RWPE1 (cell line): ENCODE measurements around the gene TSHZ2.
"Not testable (repeated sequence)": the region's sequence is repeated elsewhere in the genome, so short reads cannot be mapped to it uniquely, and the experiment has no call there.

Experiments used
- CTCF ChIA-PET: fragments of 350-600 bp; sonication (Branson Sonifier 250); formaldehyde crosslinking; extraction: SDS; loops from one replicate; lab custom pipeline; 2021; lab: Yijun Ruan, JAX
- POLR2A ChIA-PET: fragments of 400-600 bp; formaldehyde crosslinking; extraction: SDS; loops from one replicate; lab custom pipeline; 2020; ENCODE audit warnings: antibody characterized with exemption; ENCODE audit not compliant: low non-redundant PET; lab: Yijun Ruan, JAX
- DNase-seq: peaks from one replicate; pipeline ENCODE4 v3.0.0; 2012; ENCODE audit warnings: low spot score
- H3K27ac ChIP-seq: fragments of 450-650 bp; 2 replicates; pipeline ENCODE4 v1.5.1; 2017
- CTCF ChIP-seq: fragments of 450-650 bp; conservative IDR thresholded peaks from 2 replicates; pipeline ENCODE4 v1.5.1; 2017; ENCODE audit warnings: low read depth, mild to moderate bottlenecking

The TSHZ2 gene

GRCh38 chr20:53428588-53428987 is 456.4 kb downstream of the TSHZ2 start:
- ChIA-PET CTCF (no interaction called here), POLR2A (no interaction called here)
- no peak for TF ChIP-seq CTCF
- no peak overlapping the region for H3K27ac ChIP-seq
- DNase-seq, result no peak

GRCh38 chr20:53428996-53429395 is 456.8 kb downstream of the TSHZ2 start:
- CTCF ChIA-PET, result no interaction called here
- POLR2A ChIA-PET, result no interaction called here
- H3K27ac ChIP-seq, result no peak overlapping the region
- DNase-seq, result no peak
- no peak for TF ChIP-seq CTCF

GRCh38 chr20:53434662-53435061 is 462.5 kb downstream of the TSHZ2 start:
- ChIA-PET CTCF (no interaction called here), POLR2A (no interaction called here)
- H3K27ac ChIP-seq, result no peak overlapping the region
- DNase-seq, result no peak
- TF ChIP-seq CTCF, result no peak

GRCh38 chr20:53436927-53437326 is 464.8 kb downstream of the TSHZ2 start:
- CTCF ChIA-PET, POLR2A ChIA-PET, DNase-seq, H3K27ac ChIP-seq: not testable (repeated sequence)

GRCh38 chr20:53438368-53438767 is 466.2 kb downstream of the TSHZ2 start:
- ChIA-PET CTCF (interaction anchor here (0.7 kb wide), 1 partner anchor 55 kb away, joined by 3 read pairs; no protein-coding TSS in a partner anchor), POLR2A (no interaction called here)
- no peak overlapping the region for H3K27ac ChIP-seq
- no peak for TF ChIP-seq CTCF
- DNase-seq, result no peak

- TF ChIP-seq CTCF, result no peak
- DNase-seq, result no peak
- CTCF ChIA-PET, result interaction anchor here (0.6 kb wide), 1 partner anchor 108 kb away, joined by 3 read pairs; no protein-coding TSS in a partner anchor
- POLR2A ChIA-PET, result no interaction called here
- H3K27ac ChIP-seq, result no peak overlapping the region
Observed at GRCh38 chr20:53439046-53439445, 466.9 kb downstream of the TSHZ2 start.

- ChIA-PET CTCF (interaction anchor here (0.5 to 0.7 kb wide), 3 partner anchors 107 to 217 kb away, joined by 3 to 8 read pairs (median 6); no protein-coding TSS in a partner anchor), POLR2A (no interaction called here)
Observed at GRCh38 chr20:53439616-53440015, 467.5 kb downstream of the TSHZ2 start.

More at GRCh38 chr20:53439616-53440015, 467.5 kb downstream of the TSHZ2 start:
- no peak for TF ChIP-seq CTCF
- no peak overlapping the region for H3K27ac ChIP-seq
- no peak for DNase-seq
